HEK293 (cell line): Measurements from ENCODE around the gene DEDD2.

ENCODE experiments used
- CTCF ChIA-PET: fragments of 350-600 bp; formaldehyde crosslinking; extraction: SDS; loops from one replicate; lab custom pipeline; 2021; ENCODE audit warnings: antibody characterized with exemption; lab: Yijun Ruan, JAX
- POLR2A ChIA-PET: fragments of 300-600 bp; formaldehyde crosslinking; extraction: SDS; loops from one replicate; lab custom pipeline; 2020; ENCODE audit warnings: antibody characterized with exemption, inconsistent platforms; lab: Yijun Ruan, JAX
- H3K27ac ChIP-seq: fragments of 200-500 bp; sonication (Bioruptor generic); 2 replicates; pipeline ENCODE4 v1.5.1; 2014; ENCODE audit warnings: low read depth, low read length, control low read depth, inconsistent platforms; ENCODE audit errors: extremely low read depth
- H3K36me3 ChIP-seq, 2 experiments: fragments of 200-500 bp in 1 of 2; sonication (Bioruptor generic) in 1 of 2; 1 replicate in 1 of 2; 2 replicates in 1 of 2; pipeline ENCODE4 v1.5.1; 2014 to 2017; ENCODE audit warnings: inconsistent platforms in 2 of 2, low read length in 2 of 2; ENCODE audit not compliant: control insufficient read depth in 2 of 2, insufficient read depth in 1 of 2
- H3K4me1 ChIP-seq: fragments of 200-500 bp; sonication (Bioruptor generic); 2 replicates; pipeline ENCODE4 v1.5.1; 2014; ENCODE audit warnings: mild to moderate bottlenecking, low read length, inconsistent platforms; ENCODE audit not compliant: control insufficient read depth, insufficient read depth
- H3K4me3 ChIP-seq: 2 replicates; pipeline ENCODE4 v1.5.1; 2011; ENCODE audit warnings: low read depth, mild to moderate bottlenecking, control low read depth, low read length, moderate library complexity
- H3K9me3 ChIP-seq: fragments of 200-500 bp; sonication (Bioruptor generic); 2 replicates; pipeline ENCODE4 v1.5.1; 2014; ENCODE audit warnings: low read depth, low read length, inconsistent platforms; ENCODE audit not compliant: control insufficient read depth, insufficient read depth
- PRDM1 ChIP-seq: fragments of 450-650 bp; formaldehyde crosslinking; IDR thresholded peaks from 2 replicates; pipeline ENCODE4; 2016; ENCODE audit warnings: missing biosample characterization, missing genetic modification characterization
- ZNF121 ChIP-seq: fragments of 450-650 bp; formaldehyde crosslinking; IDR thresholded peaks from 2 replicates; pipeline ENCODE4 v1.5.1; 2016; ENCODE audit warnings: missing biosample characterization, missing genetic modification characterization
- ZNF202 ChIP-seq: fragments of 450-650 bp; formaldehyde crosslinking; IDR thresholded peaks from 2 replicates; pipeline ENCODE4 v1.5.1; 2016; ENCODE audit warnings: missing biosample characterization, missing genetic modification characterization, borderline replicate concordance
- ZNF248 ChIP-seq: fragments of 450-650 bp; formaldehyde crosslinking; IDR thresholded peaks from 2 replicates; pipeline ENCODE4 v1.5.1; 2017; ENCODE audit warnings: missing biosample characterization, missing genetic modification characterization
- ZNF341 ChIP-seq: fragments of 450-650 bp; formaldehyde crosslinking; IDR thresholded peaks from 2 replicates; pipeline ENCODE4; 2016; ENCODE audit warnings: low read depth, missing biosample characterization, missing genetic modification characterization
- ZNF366 ChIP-seq: fragments of 450-650 bp; formaldehyde crosslinking; conservative IDR thresholded peaks from 2 replicates; pipeline ENCODE4 v1.5.1; 2016; ENCODE audit warnings: missing biosample characterization, missing genetic modification characterization
- ZNF596 ChIP-seq: fragments of 450-650 bp; IDR thresholded peaks from 2 replicates; pipeline ENCODE4 v1.5.0; 2018; ENCODE audit warnings: missing biosample characterization, mild to moderate bottlenecking, missing genetic modification characterization, moderate library complexity

Gene DEDD2

DNA sequence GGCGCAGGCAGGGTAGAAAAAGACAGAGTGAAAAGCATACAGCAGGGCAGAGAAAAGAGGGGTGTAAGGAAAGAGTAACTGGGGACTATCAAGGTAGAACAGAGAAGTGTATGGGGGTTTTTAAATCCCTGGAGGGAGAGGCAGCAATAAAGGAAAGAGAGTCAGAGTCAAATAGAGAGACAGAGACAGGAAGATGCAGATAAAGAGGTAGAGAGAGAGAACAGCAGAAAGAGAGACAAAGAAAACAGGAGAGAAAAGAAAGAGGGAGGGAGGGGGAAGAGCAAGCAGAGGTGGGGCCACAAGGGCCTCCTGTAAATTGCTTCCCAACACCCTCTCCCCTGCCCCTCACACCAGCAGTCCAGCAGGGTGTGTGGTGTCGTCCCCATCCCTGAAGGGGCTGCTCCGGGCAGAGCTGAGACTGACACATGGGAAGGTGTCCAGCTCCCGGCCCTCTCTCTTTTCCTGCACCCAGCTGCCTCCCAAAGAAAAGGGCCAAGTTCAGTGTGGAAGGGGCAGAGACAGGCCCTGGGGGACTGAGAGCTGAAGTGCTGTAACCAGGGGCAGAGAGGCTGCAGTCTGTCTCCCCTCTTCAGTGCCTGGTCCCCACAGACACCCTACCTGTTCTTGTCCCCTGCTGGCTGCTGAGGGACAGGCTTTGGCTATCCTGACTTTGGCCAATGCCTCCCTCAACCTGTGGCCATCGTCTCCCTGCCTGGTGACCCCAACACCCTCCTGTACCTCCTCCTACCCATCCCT, 67.9 kb downstream of the DEDD2 start:
- Histone ChIP-seq H3K36me3 (no peaks in the 10 kb centered on the region), H3K4me3 (no peak overlapping the region), H3K4me1 (no peaks in the 10 kb centered on the region), H3K9me3 (no peaks in the 10 kb centered on the region), H3K27ac (0 out of 2 replicates have a peak overlapping the region, but pooled peaks have one; percentile 9)
- ChIA-PET POLR2A (interaction anchor here (0.5 kb wide), 1 partner anchor 48 kb away, joined by 3 read pairs; no protein-coding TSS in a partner anchor), CTCF (interaction anchor here (0.7 to 1.4 kb wide), 2 partner anchors 11 to 17 kb away, joined by 3 read pairs; no protein-coding TSS in a partner anchor)
- TF ChIP-seq ZNF248 (tag by site-specific recombination) (0 out of 2 replicates have a peak, but pooled peaks have one; percentile 23), ZNF121 (tag by site-specific recombination) (no peak), PRDM1 (tag by site-specific recombination) (peak; percentile 81), ZNF366 (peak; percentile 64), ZNF596 (tag by site-specific recombination) (0 out of 2 replicates have a peak, but pooled peaks have one; percentile 20), ZNF341 (peak; percentile 67), ZNF202 (tag by site-specific recombination) (no peak)
